ENCODE results near the gene NDUFAF2. TPM values are rescaled to one million over a fixed set of nuclear protein-coding genes. Genes with fewer than 3 reads are reported as not detected.
A peak's percentile ranks its signal among the peaks of the same experiment; 100 is the strongest.

NDUFAF2 gene
- total and polyA plus RNA-seq, 2 experiments from 2014 or later, result 31.6 to 155 TPM

GRCh38 chr5:61050292-61050691 lies 105.3 kb downstream of the NDUFAF2 start:
- H3K4me1 Mint-ChIP-seq, result peaks cover 23% of the 10 kb centered on the region
- no peak overlapping the region for H3K4me3 ChIP-seq
- peaks cover 7% of the 10 kb centered on the region; the same call in 1 of the 2 replicates for H3K79me2 ChIP-seq (replicated peaks; ENCODE audit: insufficient read depth)
- no peaks in the 10 kb centered on the region for H3K9me2 ChIP-seq (ENCODE audit: insufficient read depth)
- H4K20me1 ChIP-seq (replicated peaks; ENCODE audit: insufficient read depth), result 0 out of 2 replicates have a peak, but pooled peaks cover 3% of the 10 kb centered on the region
- H3K4me2 ChIP-seq, result peak overlapping the region; percentile 59
- H3K9me3 Mint-ChIP-seq, result no peaks in the 10 kb centered on the region; the same call in 2 of the 3 replicates
- no peak overlapping the region for H3K27ac ChIP-seq (ENCODE audit: low read depth)
- H3K27me3 ChIP-seq (ENCODE audit: insufficient read depth), result no peaks in the 10 kb centered on the region
- peaks cover 2% of the 10 kb centered on the region for H3K27me3 Mint-ChIP-seq (ENCODE audit: insufficient read depth, low read depth, poor library complexity)
- no peak overlapping the region for H3K27ac Mint-ChIP-seq
- TF ChIP-seq REST (IDR thresholded peaks at IDR 0.05; ENCODE audit: unreplicated experiment) (no peak), ZNF114 (CRISPR knock-in tag; IDR thresholded peaks at IDR 0.05) (no peak), POLR2AphosphoS5 (IDR thresholded peaks at IDR 0.05; ENCODE audit: low read depth) (no peak), ZNF331 (CRISPR knock-in tag; IDR thresholded peaks at IDR 0.05; ENCODE audit: low read depth) (no peak), EZH2phosphoT487 (IDR thresholded peaks at IDR 0.05; ENCODE audit: unreplicated experiment) (no peak), STAT1 (IDR thresholded peaks at IDR 0.05; ENCODE audit: unreplicated experiment) (no peak), NANOG (IDR thresholded peaks at IDR 0.05; ENCODE audit: borderline replicate concordance) (no peak), JUNB (IDR thresholded peaks at IDR 0.05; ENCODE audit: unreplicated experiment) (no peak), CREB1 (CRISPR knock-in tag; IDR thresholded peaks at IDR 0.05; ENCODE audit: low read depth) (no peak), CTCF (conservative IDR thresholded peaks at IDR 0.05; ENCODE audit: low read depth in 2 of 2) (no peak), ETS1 (IDR thresholded peaks at IDR 0.05) (no peak), EZH2 (IDR thresholded peaks at IDR 0.05; ENCODE audit: low read depth, unreplicated experiment) (no peak), ZNF462 (CRISPR knock-in tag; IDR thresholded peaks at IDR 0.05) (no peak)
- H3K4me3 Mint-ChIP-seq, result no peak overlapping the region
- H3K4me1 ChIP-seq (ENCODE audit: insufficient read depth), result peaks cover 20% of the 10 kb centered on the region
- no peaks in the 10 kb centered on the region for H3K36me3 Mint-ChIP-seq (ENCODE audit: low read depth)
- DNase-seq (ENCODE audit: low spot score) (no peak), ATAC-seq (no peak)
- H2AFZ ChIP-seq, result no peak overlapping the region
- H3F3A ChIP-seq (replicated peaks; ENCODE audit: low read depth), result no peaks in the 10 kb centered on the region
- H3K36me3 ChIP-seq (ENCODE audit: insufficient read depth), result no peaks in the 10 kb centered on the region

Data from GM23338 (cell line).